Measurements from ENCODE around the gene ANGPTL7. TPM values are rescaled to one million over a fixed set of nuclear protein-coding genes. Genes with fewer than 3 reads are reported as not detected.
A peak's percentile ranks its signal among the peaks of the same experiment; 100 is the strongest.

Gene ANGPTL7
- total RNA-seq, 1 donor from 2014 or later = 0.80 TPM

- no peaks in the 10 kb centered on the region for H3K27me3 ChIP-seq (ENCODE audit: low read depth)
- no peak overlapping the region for H3K4me3 ChIP-seq
- no peak overlapping the region for H3K27ac ChIP-seq
- no peak for ATAC-seq
- no peak for TF ChIP-seq CTCF (IDR thresholded peaks at IDR 0.05)
- peaks cover 66% of the 10 kb centered on the region for H3K36me3 ChIP-seq
- H3K4me1 ChIP-seq = peaks cover 16% of the 10 kb centered on the region
- DNase-seq = no peak
- H3K9me3 ChIP-seq = no peaks in the 10 kb centered on the region
- intact Hi-C loops (cut with DNase I) = no loop called here
Measured at GRCh38 chr1:11152755-11153154, 36.4 kb upstream of the ANGPTL7 start.

- intact Hi-C loops (cut with DNase I) = no loop called here
- H3K36me3 ChIP-seq = peaks cover 62% of the 10 kb centered on the region
- H3K4me3 ChIP-seq = no peak overlapping the region
Measured at GRCh38 chr1:11153184-11153583, 36.0 kb upstream of the ANGPTL7 start.

GRCh38 chr1:11156441-11156840 is 32.7 kb upstream of the ANGPTL7 start:
- no peak overlapping the region for H3K4me3 ChIP-seq
- TF ChIP-seq CTCF (IDR thresholded peaks at IDR 0.05) = no peak
- DNase-seq (no peak), ATAC-seq (no peak)
- no peak overlapping the region for H3K27ac ChIP-seq
- peaks cover 48% of the 10 kb centered on the region for H3K36me3 ChIP-seq
- no peaks in the 10 kb centered on the region for H3K9me3 ChIP-seq
- intact Hi-C loops (cut with DNase I) = no loop called here
- peaks cover 8% of the 10 kb centered on the region for H3K4me1 ChIP-seq
- H3K27me3 ChIP-seq (ENCODE audit: low read depth) = no peaks in the 10 kb centered on the region

More at GRCh38 chr1:11153184-11153583, 36.0 kb upstream of the ANGPTL7 start:
- H3K4me1 ChIP-seq = peaks cover 16% of the 10 kb centered on the region
- H3K27ac ChIP-seq = no peak overlapping the region
- no peaks in the 10 kb centered on the region for H3K27me3 ChIP-seq (ENCODE audit: low read depth)
- no peak for DNase-seq
- no peak for TF ChIP-seq CTCF (IDR thresholded peaks at IDR 0.05)
- no peak for ATAC-seq
- no peaks in the 10 kb centered on the region for H3K9me3 ChIP-seq

- no peak for DNase-seq
- intact Hi-C loops (cut with DNase I) = no loop called here
Measured at GRCh38 chr1:11156963-11157362, 32.2 kb upstream of the ANGPTL7 start.

GRCh38 chr1:11157394-11157793 is 31.8 kb upstream of the ANGPTL7 start:
- intact Hi-C loops (cut with DNase I) = no loop called here
- peaks cover 2% of the 10 kb centered on the region for H3K4me1 ChIP-seq
- ATAC-seq = no peak
- peaks cover 45% of the 10 kb centered on the region for H3K36me3 ChIP-seq
- no peak for DNase-seq
- H3K27me3 ChIP-seq (ENCODE audit: low read depth) = no peaks in the 10 kb centered on the region
- no peak for TF ChIP-seq CTCF (IDR thresholded peaks at IDR 0.05)
- no peaks in the 10 kb centered on the region for H3K9me3 ChIP-seq
- H3K4me3 ChIP-seq = no peak overlapping the region
- H3K27ac ChIP-seq = no peak overlapping the region

More at GRCh38 chr1:11156963-11157362, 32.2 kb upstream of the ANGPTL7 start:
- Histone ChIP-seq H3K4me3 (no peak overlapping the region), H3K9me3 (no peaks in the 10 kb centered on the region), H3K27me3 (ENCODE audit: low read depth) (no peaks in the 10 kb centered on the region), H3K4me1 (peaks cover 5% of the 10 kb centered on the region), H3K36me3 (peaks cover 49% of the 10 kb centered on the region), H3K27ac (no peak overlapping the region)
- TF ChIP-seq CTCF (IDR thresholded peaks at IDR 0.05) = no peak
- ATAC-seq = no peak

- intact Hi-C loops (cut with DNase I) = no loop called here
- no peak for DNase-seq
- Histone ChIP-seq H3K36me3 (peaks cover 44% of the 10 kb centered on the region), H3K9me3 (no peaks in the 10 kb centered on the region), H3K27ac (peak overlapping the region; percentile 32), H3K27me3 (ENCODE audit: low read depth) (no peaks in the 10 kb centered on the region), H3K4me3 (no peak overlapping the region), H3K4me1 (no peaks in the 10 kb centered on the region)
- no peak for TF ChIP-seq CTCF (IDR thresholded peaks at IDR 0.05)
- peak in 1 of 2 donors; percentile 42 for ATAC-seq
Measured at GRCh38 chr1:11157867-11158266, 31.3 kb upstream of the ANGPTL7 start.

All from lower lobe of right lung (tissue), 2 donors.